Transverse colon (tissue), 4 donors: ENCODE measurements around the gene MAP4.
A peak's percentile ranks its signal among the peaks of the same experiment; 100 is the strongest.

ENCODE experiments used
- CTCF ChIP-seq, 5 experiments: fragments of 200-600 bp in 3 of 5; fragments of 450-650 bp in 2 of 5; sonication (generic) in 3 of 5; IDR thresholded peaks; 1 replicate in 2 of 5; 2 replicates in 3 of 5; pipeline ENCODE4 v1.5.1; 2016 to 2017; ENCODE audit warnings: antibody characterized with exemption in 5 of 5, inconsistent platforms in 3 of 5, mild to moderate bottlenecking in 2 of 5, moderate library complexity in 1 of 5
- EP300 ChIP-seq: sonication (generic); formaldehyde crosslinking; IDR thresholded peaks from one replicate; pipeline ENCODE4 v1.6.1; 2017; ENCODE audit warnings: antibody characterized with exemption, low read depth
- POLR2A ChIP-seq: fragments of 450-650 bp; IDR thresholded peaks from one replicate; pipeline ENCODE4 v1.6.1; 2016; ENCODE audit warnings: antibody characterized with exemption, mild to moderate bottlenecking, moderate library complexity
- POLR2AphosphoS5 ChIP-seq, 3 donors: sonication (generic); formaldehyde crosslinking; IDR thresholded peaks; one replicate each; pipeline ENCODE4 v1.6.1; 2016; ENCODE audit warnings: antibody characterized with exemption in 3 of 3

GRCh38 chr3:47802734-47803479 lies 213.3 kb downstream of the MAP4 start, which contains the start of gene DHX30:
- TF ChIP-seq EP300 (no peak), POLR2A (peak; percentile 35), CTCF (IDR thresholded peaks at IDR 0.05) (no peak), POLR2AphosphoS5 (IDR thresholded peaks at IDR 0.05) (peak in 2 of 3 donors; percentile 61 to 74)
